Testis (tissue), 2 donors: ENCODE results near the gene CEP55.

ENCODE experiments used
- CTCF ChIP-seq, 3 experiments: fragments of 450-650 bp in 2 of 3; fragments of 200-600 bp in 1 of 3; sonication (generic) in 1 of 3; IDR thresholded peaks; one replicate each; pipeline ENCODE4 v1.5.1; 2016 to 2019; ENCODE audit warnings: antibody characterized with exemption in 3 of 3, mild to moderate bottlenecking in 2 of 3, moderate library complexity in 1 of 3
- POLR2A ChIP-seq: fragments of 450-650 bp; IDR thresholded peaks from one replicate; pipeline ENCODE4 v1.6.1; 2017; ENCODE audit warnings: antibody characterized with exemption, mild to moderate bottlenecking, moderate library complexity

- TF ChIP-seq CTCF (IDR thresholded peaks at IDR 0.05) (no peak), POLR2A (no peak)
Observed at GRCh38 chr10:93570383-93570782, 74.0 kb downstream of the CEP55 start.
